Natural killer cell (primary cell): ENCODE results near the gene ACTL10. TPM values are rescaled to one million over a fixed set of nuclear protein-coding genes. Genes with fewer than 3 reads are reported as not detected.

Experiments used
- ATAC-seq, 3 donors: fragments of 150-1000 bp in 2 of 3; fragments of 200-7000 bp in 1 of 3; cut with Tn5 transposase; 1 replicate in 1 of 3; 2 replicates in 2 of 3; pipeline ENCODE4 v1.10.0; 2021; ENCODE audit warnings: mild to moderate bottlenecking in 2 of 3, moderate library complexity in 2 of 3
- DNase-seq, 2 donors: peaks; one replicate each; pipeline versions ENCODE4 v3.0.0 to v3.0.0-alpha.2; 2013 to 2021; ENCODE audit warnings: mixed read lengths in 1 of 2
- H3K27ac ChIP-seq: one replicate; pipeline ENCODE4 v1.5.1; 2013; ENCODE audit warnings: mild to moderate bottlenecking, low read length
- H3K27me3 ChIP-seq: one replicate; pipeline ENCODE4 v1.6.1; 2013; ENCODE audit warnings: low read length; ENCODE audit not compliant: control insufficient read depth, insufficient read depth
- H3K36me3 ChIP-seq: one replicate; pipeline ENCODE4 v1.6.1; 2013; ENCODE audit warnings: low read length; ENCODE audit not compliant: control insufficient read depth, insufficient read depth
- H3K4me1 ChIP-seq: one replicate; pipeline ENCODE4 v1.6.1; 2013; ENCODE audit warnings: low read length; ENCODE audit not compliant: control insufficient read depth, insufficient read depth
- H3K4me3 ChIP-seq: one replicate; pipeline ENCODE4 v1.5.1; 2013; ENCODE audit warnings: low read length
- H3K9me3 ChIP-seq: one replicate; pipeline ENCODE4 v1.6.1; 2013; ENCODE audit warnings: low read length; ENCODE audit not compliant: control insufficient read depth, insufficient read depth
- H3K27ac Mint-ChIP-seq, 2 donors: one replicate each; pipeline ENCODE4 v1.8.0; 2022; ENCODE audit warnings: mild to moderate bottlenecking in 2 of 2, mixed read lengths in 2 of 2, moderate library complexity in 1 of 2
- H3K27me3 Mint-ChIP-seq, 2 donors: one replicate each; pipeline ENCODE4 v1.8.0; 2022; ENCODE audit warnings: low read depth in 2 of 2, mixed read lengths in 2 of 2
- H3K36me3 Mint-ChIP-seq: one replicate; pipeline ENCODE4 v1.8.0; 2022; ENCODE audit warnings: mixed read lengths
- H3K4me1 Mint-ChIP-seq, 2 donors: one replicate each; pipeline ENCODE4 v1.8.0; 2022; ENCODE audit warnings: mixed read lengths in 2 of 2
- H3K4me3 Mint-ChIP-seq: one replicate; pipeline ENCODE4 v1.8.0; 2022; ENCODE audit warnings: mild to moderate bottlenecking, moderate library complexity, mixed read lengths
- H3K9me3 Mint-ChIP-seq, 2 donors: one replicate each; pipeline ENCODE4 v1.8.0; 2022; ENCODE audit warnings: mixed read lengths in 2 of 2
- CTCF ChIP-seq: fragments of 200-600 bp; IDR thresholded peaks from one replicate; pipeline ENCODE4 v1.8.0; 2022; ENCODE audit warnings: antibody characterized with exemption
- WGBS: methylation state at CpG from one replicate; pipeline ENCODE4 v1.1.7; 2013; ENCODE audit warnings: missing lambda C conversion rate; ENCODE audit not compliant: insufficient coverage; 5-methylcytosine and 5-hydroxymethylcytosine counted together
- intact Hi-C: fragments of 100-400 bp; cut with micrococcal nuclease; formaldehyde crosslinking; loops from one replicate; pipeline ENCODE4 v1.14.2; 2022
- total RNA-seq, 4 donors: library from RNA; stranded (reverse); fragments of 120-200 nt in 1 of 4; gene quantifications; one replicate each; pipeline versions ENCODE4 v1.2.3 to v1.2.4, GENCODE V29; 2013 to 2022

Gene ACTL10
- total RNA-seq, 3 donors from 2014 or later (not counting 1 experiment from before 2014, with no cell fraction given) = 0.80 to 2.2 (median 1.1) TPM

GRCh38 chr20:33687993-33688937 is 21.5 kb downstream of the ACTL10 start:
- TF ChIP-seq CTCF = no peak
- Histone ChIP-seq H3K9me3 (no peaks in the 10 kb centered on the region), H3K4me3 (no peak overlapping the region), H3K36me3 (no peaks in the 10 kb centered on the region), H3K27ac (no peak overlapping the region), H3K4me1 (peaks cover 39% of the 10 kb centered on the region), H3K27me3 (no peaks in the 10 kb centered on the region)
- no peaks in the 10 kb centered on the region for H3K9me3 Mint-ChIP-seq
- H3K4me3 Mint-ChIP-seq = no peak overlapping the region
- DNase-seq (no peak), ATAC-seq (no peak)
- peaks cover 19 to 24% of the 10 kb centered on the region in 2 donors for H3K4me1 Mint-ChIP-seq
- peak overlapping the region; percentile 21 to 85 for H3K27ac Mint-ChIP-seq
- intact Hi-C loops = loop anchor here (2.0 kb wide), 1 partner anchor 21 kb away; the partner anchor contains the start of gene ACTL10
- no peaks in the 10 kb centered on the region for H3K36me3 Mint-ChIP-seq
- no peaks in the 10 kb centered on the region for H3K27me3 Mint-ChIP-seq
- 93% methylated on average over 3 of the region's 3 CpGs for WGBS

DNA sequence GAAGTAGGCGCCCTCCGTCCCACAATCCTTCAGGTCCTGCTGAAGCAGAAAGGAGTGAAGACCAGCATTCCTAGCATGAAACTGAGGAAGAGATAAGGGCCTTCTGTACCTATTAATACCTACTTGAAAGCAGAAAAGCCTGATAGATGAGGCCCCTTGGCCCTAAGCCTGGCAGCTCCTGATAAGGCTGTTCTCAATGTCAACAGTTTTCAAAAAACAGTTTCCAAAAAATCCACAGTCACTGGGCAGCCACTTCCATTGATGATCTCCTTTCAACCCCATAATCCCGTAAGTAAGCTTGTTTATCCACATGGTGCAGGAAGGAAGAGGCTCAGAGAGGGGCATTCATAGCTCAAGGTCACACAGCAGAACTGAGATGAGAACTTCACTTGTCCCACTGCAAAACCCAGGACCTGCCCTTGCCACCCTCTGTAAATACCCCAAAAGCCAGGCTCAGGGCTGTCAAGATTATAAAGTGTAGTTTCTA is 22.2 kb downstream of the ACTL10 start:
- TF ChIP-seq CTCF = no peak
- DNase-seq = no peak
- no peak overlapping the region for H3K27ac ChIP-seq
- H3K9me3 ChIP-seq = no peaks in the 10 kb centered on the region
- ATAC-seq = no peak
- no peaks in the 10 kb centered on the region for H3K27me3 ChIP-seq
- no peaks in the 10 kb centered on the region for H3K36me3 Mint-ChIP-seq
- peaks cover 39% of the 10 kb centered on the region for H3K4me1 ChIP-seq
- intact Hi-C loops = no loop called here
- WGBS = 100% methylated on average over 3 of the region's 3 CpGs
- peak overlapping the region in 1 of 2 donors; percentile 85 for H3K27ac Mint-ChIP-seq
- no peaks in the 10 kb centered on the region for H3K9me3 Mint-ChIP-seq
- peaks cover 19 to 24% of the 10 kb centered on the region in 2 donors for H3K4me1 Mint-ChIP-seq
- H3K4me3 Mint-ChIP-seq = peak overlapping the region; percentile 9
- no peaks in the 10 kb centered on the region for H3K36me3 ChIP-seq
- H3K27me3 Mint-ChIP-seq = no peaks in the 10 kb centered on the region
- H3K4me3 ChIP-seq = no peak overlapping the region

DNA sequence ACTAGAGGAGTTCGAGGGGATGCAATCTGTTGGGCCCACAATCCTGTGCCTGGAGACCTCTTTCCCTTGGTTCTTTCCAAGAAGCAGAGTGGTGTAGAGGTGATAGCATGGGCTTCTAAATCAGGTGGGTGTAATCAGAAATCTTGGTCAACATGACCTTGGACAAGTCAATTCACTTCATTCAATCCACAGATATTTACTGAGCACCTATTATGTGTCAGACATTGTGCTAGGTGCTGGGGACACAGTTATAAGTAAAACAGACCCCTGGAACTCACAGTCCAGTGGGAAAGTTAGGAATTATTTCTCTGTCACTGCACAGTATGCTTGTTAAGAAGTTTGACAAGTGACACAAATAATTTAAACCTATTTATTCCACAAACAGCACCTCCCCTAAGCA is 22.8 kb downstream of the ACTL10 start:
- intact Hi-C loops = no loop called here

More for the DNA sequence above, 22.8 kb downstream of the ACTL10 start:
- Histone ChIP-seq H3K4me1 (peaks cover 39% of the 10 kb centered on the region), H3K9me3 (no peaks in the 10 kb centered on the region), H3K36me3 (no peaks in the 10 kb centered on the region), H3K27ac (no peak overlapping the region), H3K4me3 (no peak overlapping the region), H3K27me3 (no peaks in the 10 kb centered on the region)
- H3K36me3 Mint-ChIP-seq = no peaks in the 10 kb centered on the region
- no peak for TF ChIP-seq CTCF
- WGBS = no CpG with 5 or more reads among the region's 1 CpG
- no peaks in the 10 kb centered on the region for H3K9me3 Mint-ChIP-seq
- H3K27ac Mint-ChIP-seq = peak overlapping the region; percentile 74 to 85
- no peak for ATAC-seq
- H3K4me1 Mint-ChIP-seq = peaks cover 19 to 24% of the 10 kb centered on the region in 2 donors
- H3K27me3 Mint-ChIP-seq = no peaks in the 10 kb centered on the region
- DNase-seq = no peak
- no peak overlapping the region for H3K4me3 Mint-ChIP-seq
